ENCODE measurements around the gene THRSP. TPM values are rescaled to one million over a fixed set of nuclear protein-coding genes. Genes with fewer than 3 reads are reported as not detected.

Gene THRSP
- total RNA-seq, 1 experiment from 2014 or later: not detected

GRCh38 chr11:78065203-78065602 lies 1.5 kb downstream of the THRSP start:
- Histone ChIP-seq H2BK120ac (ENCODE audit: low read depth, low read length, poor library complexity, severe bottlenecking) (no peak overlapping the region), H3K9me3 (ENCODE audit: control insufficient read depth, low read depth, low read length) (no peaks in the 10 kb centered on the region), H3K27ac (ENCODE audit: insufficient read length, low read depth, low read length) (no peak overlapping the region), H3T11ph (ENCODE audit: low read length) (no peak overlapping the region), H3K14ac (ENCODE audit: insufficient read depth, low read length) (no peak overlapping the region), H3K18ac (ENCODE audit: insufficient read length, low read depth, low read length) (no peak overlapping the region), H3K79me1 (ENCODE audit: insufficient read depth, low read depth, low read length, poor library complexity, severe bottlenecking) (no peaks in the 10 kb centered on the region), H3K23ac (ENCODE audit: insufficient read length, low read depth, low read length) (no peak overlapping the region), H2BK20ac (ENCODE audit: low read depth, low read length, poor library complexity, severe bottlenecking) (no peak overlapping the region), H4K8ac (replicated peaks; ENCODE audit: insufficient read length, low read depth, low read length) (no peak overlapping the region), H4K5ac (ENCODE audit: insufficient read length, low read depth, low read length) (no peak overlapping the region), H3K27me3 (ENCODE audit: insufficient read depth, low read length) (no peaks in the 10 kb centered on the region), H2BK12ac (ENCODE audit: insufficient read length, low read depth, low read length) (no peak overlapping the region), H4K91ac (ENCODE audit: insufficient read length, low read depth, low read length) (no peak overlapping the region), H4K20me1 (ENCODE audit: control insufficient read depth, insufficient read depth, insufficient read length) (no peaks in the 10 kb centered on the region), H3K9ac (ENCODE audit: extremely low read depth, insufficient read length, low read length) (no peak overlapping the region), H3K4ac (ENCODE audit: low read depth, low read length) (no peak overlapping the region), H3K4me1 (ENCODE audit: insufficient read depth, low read length) (no peaks in the 10 kb centered on the region), H3K23me2 (ENCODE audit: insufficient read length, low read depth, low read length, poor library complexity, severe bottlenecking) (no peaks in the 10 kb centered on the region), H2AFZ (ENCODE audit: low read length) (no peak overlapping the region), H2BK15ac (ENCODE audit: low read depth, low read length) (no peak overlapping the region), H3K56ac (ENCODE audit: insufficient read length, low read depth, low read length) (no peak overlapping the region), H2AK5ac (ENCODE audit: insufficient read length, low read length) (no peak overlapping the region), H3K79me2 (ENCODE audit: insufficient read depth, low read length) (no peaks in the 10 kb centered on the region), H2BK5ac (ENCODE audit: insufficient read length, low read length) (no peak overlapping the region), H3K4me2 (ENCODE audit: insufficient read depth, insufficient read length, low read length) (no peak overlapping the region)
- no peak for DNase-seq
- Mint-ChIP-seq H3K9me3 (no peaks in the 10 kb centered on the region), H3K4me3 (no peak overlapping the region), H3K27me3 (ENCODE audit: low read depth) (no peaks in the 10 kb centered on the region), H3K27ac (no peak overlapping the region), H3K4me1 (no peaks in the 10 kb centered on the region), H3K36me3 (ENCODE audit: insufficient read depth in 1 of 3, low read depth in 3 of 3) (peaks cover 14 to 28% (median 25%) of the 10 kb centered on the region in 3 experiments; a peak in 6 of 7 replicates)
- no peak for TF ChIP-seq CTCF (conservative IDR thresholded peaks at IDR 0.05)
- no CpG with 5 or more reads among the region's 2 CpGs for WGBS (ENCODE audit: extremely low coverage, insufficient read length, low lambda C conversion rate)

Data from H9 (cell line).